Astrocyte (in vitro differentiated cells and primary cell): Measurements from ENCODE around the gene PEX16. TPM values are rescaled to one million over a fixed set of nuclear protein-coding genes. Genes with fewer than 3 reads are reported as not detected.
A peak's percentile ranks its signal among the peaks of the same experiment; 100 is the strongest.

Experiments used
- DNase-seq: peaks from one replicate; pipeline ENCODE4 v3.0.0-alpha.2; 2010; ENCODE audit warnings: low read depth
- FAIRE-seq: peaks from 2 replicates; lab custom pipeline; 2011; peaks lifted over from hg19 to GRCh38; lab: Jason Lieb, UNC
- H2AFZ ChIP-seq: 2 replicates; pipeline ENCODE4 v1.6.0; 2012; ENCODE audit warnings: low read depth, low read length, inconsistent platforms
- H3K27ac ChIP-seq: 2 replicates; pipeline ENCODE4 v1.5.1; 2011; ENCODE audit warnings: low read depth, low read length, inconsistent platforms
- H3K27me3 ChIP-seq: 2 replicates; pipeline ENCODE4 v1.6.0; 2011; ENCODE audit warnings: low read length, inconsistent platforms; ENCODE audit not compliant: insufficient read depth
- H3K36me3 ChIP-seq: 2 replicates; pipeline ENCODE4 v1.5.1; 2011; ENCODE audit warnings: low read length, inconsistent platforms; ENCODE audit not compliant: insufficient read depth
- H3K4me1 ChIP-seq: 2 replicates; pipeline ENCODE4 v1.5.1; 2011; ENCODE audit warnings: low read length, inconsistent platforms; ENCODE audit not compliant: insufficient read depth
- H3K4me2 ChIP-seq: 2 replicates; pipeline ENCODE4 v1.6.0; 2012; ENCODE audit warnings: low read length, inconsistent platforms
- H3K4me3 ChIP-seq: 2 replicates; pipeline ENCODE4 v1.5.1; 2011; ENCODE audit warnings: low read depth, mild to moderate bottlenecking, low read length, inconsistent platforms; ENCODE audit not compliant: insufficient read depth
- H3K79me2 ChIP-seq: 2 replicates; pipeline ENCODE4 v1.6.0; 2012; ENCODE audit warnings: mild to moderate bottlenecking, low read length, inconsistent platforms; ENCODE audit not compliant: insufficient read depth
- H3K9ac ChIP-seq: 2 replicates; pipeline ENCODE4 v1.6.0; 2012; ENCODE audit warnings: mild to moderate bottlenecking, low read length, inconsistent platforms
- H3K9me3 ChIP-seq: 2 replicates; pipeline ENCODE4 v1.5.1; 2012; ENCODE audit warnings: low read depth, mild to moderate bottlenecking, low read length, inconsistent platforms; ENCODE audit not compliant: insufficient read depth
- H4K20me1 ChIP-seq: 2 replicates; pipeline ENCODE4 v1.6.0; 2012; ENCODE audit warnings: low read length, inconsistent platforms; ENCODE audit not compliant: insufficient read depth
- H3K27ac Mint-ChIP-seq: one replicate; pipeline ENCODE4 v1.8.0; 2021; ENCODE audit warnings: mild to moderate bottlenecking, mixed read lengths; ENCODE audit not compliant: unreplicated experiment
- H3K27me3 Mint-ChIP-seq: one replicate; pipeline ENCODE4 v1.8.0; 2021; ENCODE audit warnings: low read depth, mixed read lengths; ENCODE audit not compliant: unreplicated experiment
- H3K36me3 Mint-ChIP-seq: one replicate; pipeline ENCODE4 v1.8.0; 2021; ENCODE audit warnings: low read depth, mixed read lengths; ENCODE audit not compliant: unreplicated experiment
- H3K4me1 Mint-ChIP-seq: one replicate; pipeline ENCODE4 v1.8.0; 2021; ENCODE audit warnings: low read depth, mixed read lengths; ENCODE audit not compliant: unreplicated experiment
- H3K4me3 Mint-ChIP-seq: one replicate; pipeline ENCODE4 v1.8.0; 2021; ENCODE audit warnings: mild to moderate bottlenecking, moderate library complexity, mixed read lengths; ENCODE audit not compliant: unreplicated experiment
- H3K9me3 Mint-ChIP-seq: one replicate; pipeline ENCODE4 v1.8.0; 2021; ENCODE audit warnings: mild to moderate bottlenecking, mixed read lengths; ENCODE audit not compliant: unreplicated experiment
- EZH2 ChIP-seq: IDR thresholded peaks from 2 replicates; pipeline ENCODE4 v1.6.1; 2012; ENCODE audit warnings: mild to moderate bottlenecking, low read length, inconsistent platforms; ENCODE audit not compliant: insufficient read depth
- total RNA-seq: library from RNA; stranded (reverse); gene quantifications from 2 replicates; pipeline ENCODE4 v1.2.1, GENCODE V29; 2021
- TF ChIP-seq, protein P1 (sequence below): IDR thresholded peaks from 2 replicates; pipeline ENCODE4 v1.5.1; 2011; ENCODE audit warnings: low read depth, mild to moderate bottlenecking, inconsistent platforms, low read length, moderate library complexity; ENCODE audit not compliant: insufficient read depth

PEX16 gene
- total RNA-seq, 1 donor from 2014 or later = 25.9 TPM

- H3K9ac ChIP-seq = no peak overlapping the region
- H2AFZ ChIP-seq = no peak overlapping the region
- Mint-ChIP-seq H3K4me1 (peaks cover 17% of the 10 kb centered on the region), H3K27me3 (peaks cover 21% of the 10 kb centered on the region), H3K9me3 (no peaks in the 10 kb centered on the region), H3K4me3 (peak overlapping the region; percentile 79), H3K27ac (no peak overlapping the region), H3K36me3 (peaks cover 18% of the 10 kb centered on the region)
- H3K4me2 ChIP-seq = peak overlapping the region; percentile 70
- no peak overlapping the region for H3K27ac ChIP-seq
- H3K4me1 ChIP-seq = peaks cover 9% of the 10 kb centered on the region
- H4K20me1 ChIP-seq = peaks cover 44% of the 10 kb centered on the region
- peaks cover 3% of the 10 kb centered on the region for H3K36me3 ChIP-seq
- TF ChIP-seq EZH2 = no peak
- TF ChIP-seq, protein P1, sequence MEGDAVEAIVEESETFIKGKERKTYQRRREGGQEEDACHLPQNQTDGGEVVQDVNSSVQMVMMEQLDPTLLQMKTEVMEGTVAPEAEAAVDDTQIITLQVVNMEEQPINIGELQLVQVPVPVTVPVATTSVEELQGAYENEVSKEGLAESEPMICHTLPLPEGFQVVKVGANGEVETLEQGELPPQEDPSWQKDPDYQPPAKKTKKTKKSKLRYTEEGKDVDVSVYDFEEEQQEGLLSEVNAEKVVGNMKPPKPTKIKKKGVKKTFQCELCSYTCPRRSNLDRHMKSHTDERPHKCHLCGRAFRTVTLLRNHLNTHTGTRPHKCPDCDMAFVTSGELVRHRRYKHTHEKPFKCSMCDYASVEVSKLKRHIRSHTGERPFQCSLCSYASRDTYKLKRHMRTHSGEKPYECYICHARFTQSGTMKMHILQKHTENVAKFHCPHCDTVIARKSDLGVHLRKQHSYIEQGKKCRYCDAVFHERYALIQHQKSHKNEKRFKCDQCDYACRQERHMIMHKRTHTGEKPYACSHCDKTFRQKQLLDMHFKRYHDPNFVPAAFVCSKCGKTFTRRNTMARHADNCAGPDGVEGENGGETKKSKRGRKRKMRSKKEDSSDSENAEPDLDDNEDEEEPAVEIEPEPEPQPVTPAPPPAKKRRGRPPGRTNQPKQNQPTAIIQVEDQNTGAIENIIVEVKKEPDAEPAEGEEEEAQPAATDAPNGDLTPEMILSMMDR = no peak
- H3K9me3 ChIP-seq = no peaks in the 10 kb centered on the region
- FAIRE-seq (no peak), DNase-seq (no peak)
- H3K79me2 ChIP-seq = no peaks in the 10 kb centered on the region
- peaks cover 4% of the 10 kb centered on the region for H3K27me3 ChIP-seq
- no peak overlapping the region for H3K4me3 ChIP-seq
Observed at GRCh38 chr11:45884596-45885185, 33.0 kb downstream of the PEX16 start.

- Mint-ChIP-seq H3K36me3 (peaks cover 31% of the 10 kb centered on the region), H3K4me1 (peaks cover 17% of the 10 kb centered on the region), H3K27me3 (peaks cover 10% of the 10 kb centered on the region), H3K4me3 (no peak overlapping the region), H3K9me3 (no peaks in the 10 kb centered on the region), H3K27ac (no peak overlapping the region)
- FAIRE-seq = no peak
- no peak for DNase-seq
- H4K20me1 ChIP-seq = peaks cover 48% of the 10 kb centered on the region
- TF ChIP-seq EZH2 = no peak
- TF ChIP-seq, protein P1 = no peak
- no peak overlapping the region for H3K27ac ChIP-seq
- H3K36me3 ChIP-seq = peaks cover 7% of the 10 kb centered on the region
- no peak overlapping the region for H2AFZ ChIP-seq
- no peak overlapping the region for H3K4me2 ChIP-seq
- no peaks in the 10 kb centered on the region for H3K79me2 ChIP-seq
- H3K9ac ChIP-seq = no peak overlapping the region
- H3K27me3 ChIP-seq = peaks cover 4% of the 10 kb centered on the region
- peaks cover 9% of the 10 kb centered on the region for H3K4me1 ChIP-seq
- H3K4me3 ChIP-seq = no peak overlapping the region
- H3K9me3 ChIP-seq = no peaks in the 10 kb centered on the region
Observed at GRCh38 chr11:45881708-45882368, 35.8 kb downstream of the PEX16 start.
